ENCODE data around the gene RBBP8NL. TPM values are rescaled to one million over a fixed set of nuclear protein-coding genes. Genes with fewer than 3 reads are reported as not detected.

Gene RBBP8NL
- total RNA-seq, 6 experiments from 2014 or later: not detected

- Histone ChIP-seq H3K4me1 (peaks cover 0 to 19% (median 6%) of the 10 kb centered on the region in 4 donors), H3K27me3 (no peaks in the 10 kb centered on the region)
- no peak for ATAC-seq
Observed at GRCh38 chr20:62408640-62409039, 18.7 kb downstream of the RBBP8NL start.

GRCh38 chr20:62408055-62408454, 19.3 kb downstream of the RBBP8NL start:
- Histone ChIP-seq H3K4me1 (peaks cover 0 to 19% (median 6%) of the 10 kb centered on the region in 4 donors), H3K9me3 (no peaks in the 10 kb centered on the region), H3K36me3 (no peaks in the 10 kb centered on the region), H3K27ac (no peak overlapping the region), H3K27me3 (no peaks in the 10 kb centered on the region), H3K4me3 (no peak overlapping the region)
- no CpG with 5 or more reads among the region's 15 CpGs for whole genome bisulfite sequencing (ENCODE audit: insufficient coverage, low coverage, low lambda C conversion rate, missing lambda C conversion rate)
- TF ChIP-seq POLR2A (IDR thresholded peaks at IDR 0.05) (no peak), CTCF (IDR thresholded peaks at IDR 0.05) (no peak)
- ATAC-seq (no peak), DNase-seq (no peak)
- intact Hi-C loops (cut with DNase I): no loop called here

More at GRCh38 chr20:62408640-62409039, 18.7 kb downstream of the RBBP8NL start:
- WGBS (ENCODE audit: insufficient coverage, low coverage, low lambda C conversion rate, missing lambda C conversion rate): 80% methylated on average over 2 of the region's 12 CpGs
- no peak for TF ChIP-seq POLR2A (IDR thresholded peaks at IDR 0.05)
- TF ChIP-seq CTCF (IDR thresholded peaks at IDR 0.05): no peak
- intact Hi-C loops (cut with DNase I): no loop called here
- no peaks in the 10 kb centered on the region for H3K36me3 ChIP-seq
- no peak overlapping the region for H3K4me3 ChIP-seq
- H3K9me3 ChIP-seq: no peaks in the 10 kb centered on the region
- H3K27ac ChIP-seq: no peak overlapping the region
- DNase-seq: no peak

- H3K27ac ChIP-seq: no peak within 1 kb of the TSS
- TF ChIP-seq POLR2A (IDR thresholded peaks at IDR 0.05): no peak
- peak in 2 of 4 donors; percentile 18 to 27 for TF ChIP-seq CTCF (IDR thresholded peaks at IDR 0.05)
- intact Hi-C loops (cut with DNase I): no loop called here
- ATAC-seq (peak; percentile 90 to 96 (median 92)), DNase-seq (peak; percentile 93 to 97 (median 96))
- WGBS (ENCODE audit: insufficient coverage, low coverage, low lambda C conversion rate, missing lambda C conversion rate): 54% methylated on average over 3 of the region's 73 CpGs
- H3K4me3 ChIP-seq: peak within 1 kb of the TSS; percentile 55 to 68 (median 64)
- H3K4me1 ChIP-seq: peaks cover 0 to 19% (median 6%) of the 10 kb centered on the region in 4 donors
- no peaks in the 10 kb centered on the region for H3K27me3 ChIP-seq
- no peaks in the 10 kb centered on the region for H3K9me3 ChIP-seq
- no peaks in the 10 kb centered on the region for H3K36me3 ChIP-seq
Observed at GRCh38 chr20:62407221-62407992, 19.9 kb downstream of the RBBP8NL start, which contains the start of gene CABLES2. Gene CABLES2 (minus strand): TSS chr20:62407285. CDS start chr20:62407276, 9 bp downstream.

- Histone ChIP-seq H3K4me1 (peaks cover 0 to 19% (median 6%) of the 10 kb centered on the region in 4 donors), H3K27ac (no peak overlapping the region), H3K4me3 (peak overlapping the region; percentile 55 to 68 (median 64)), H3K27me3 (no peaks in the 10 kb centered on the region), H3K36me3 (no peaks in the 10 kb centered on the region), H3K9me3 (no peaks in the 10 kb centered on the region)
- TF ChIP-seq POLR2A (IDR thresholded peaks at IDR 0.05) (no peak), CTCF (IDR thresholded peaks at IDR 0.05) (no peak)
- DNase-seq (peak in 1 of 3 donors; percentile 65), ATAC-seq (peak in 2 of 4 donors; percentile 1 to 4)
- no CpG with 5 or more reads among the region's 42 CpGs for WGBS (ENCODE audit: insufficient coverage, low coverage, low lambda C conversion rate, missing lambda C conversion rate)
- intact Hi-C loops (cut with DNase I): no loop called here
Observed at GRCh38 chr20:62406635-62407176, 20.6 kb downstream of the RBBP8NL start.
